DMS 273 (cell line): Measurements from ENCODE around the gene STPG3.

Experiments
- DNase-seq: peaks from one replicate; lab custom pipeline; 2025; ENCODE audit not compliant: unreplicated experiment; lab: John Stamatoyannopoulos, UW

STPG3 gene

DNA sequence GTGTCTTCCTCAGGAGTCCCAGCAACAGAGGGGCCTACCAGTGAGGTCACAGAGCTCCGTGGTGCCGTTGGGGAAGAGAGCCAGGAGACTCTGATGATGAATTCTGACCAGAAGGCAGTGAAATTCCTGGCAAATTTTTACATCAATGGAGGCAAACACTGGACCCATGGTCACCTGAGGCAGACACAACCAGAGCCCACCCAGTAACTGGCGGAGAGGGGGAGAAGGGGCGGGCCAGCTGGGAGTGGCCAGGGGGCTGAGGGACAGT lies at the start of gene STPG3:
Gene STPG3, plus strand, starts transcription at position 93 of the 268 bp plus-strand sequence. Its CDS starts 1 bp downstream, at position 94.
- DNase-seq = no peak

DNA sequence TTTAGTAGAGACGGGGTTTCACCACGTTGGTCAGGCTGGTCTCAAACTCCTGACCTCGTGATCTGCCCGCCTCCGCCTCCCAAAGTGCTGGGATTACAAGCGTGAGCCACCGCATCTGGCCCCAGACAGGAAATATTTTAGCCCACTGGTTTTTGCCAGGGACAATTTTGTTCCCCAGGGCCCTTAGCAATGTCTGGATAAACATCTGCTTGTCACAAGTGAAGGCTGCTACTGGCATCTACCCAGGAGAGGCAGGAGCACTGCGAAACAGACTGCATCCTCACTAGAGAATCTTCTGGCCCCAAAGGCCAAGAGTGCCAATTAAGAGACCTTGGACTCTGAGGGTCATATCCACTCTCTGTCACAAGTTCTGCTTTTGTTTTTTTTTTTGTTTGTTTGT lies 48.1 kb upstream of the STPG3 start:
- DNase-seq = no peak

DNA sequence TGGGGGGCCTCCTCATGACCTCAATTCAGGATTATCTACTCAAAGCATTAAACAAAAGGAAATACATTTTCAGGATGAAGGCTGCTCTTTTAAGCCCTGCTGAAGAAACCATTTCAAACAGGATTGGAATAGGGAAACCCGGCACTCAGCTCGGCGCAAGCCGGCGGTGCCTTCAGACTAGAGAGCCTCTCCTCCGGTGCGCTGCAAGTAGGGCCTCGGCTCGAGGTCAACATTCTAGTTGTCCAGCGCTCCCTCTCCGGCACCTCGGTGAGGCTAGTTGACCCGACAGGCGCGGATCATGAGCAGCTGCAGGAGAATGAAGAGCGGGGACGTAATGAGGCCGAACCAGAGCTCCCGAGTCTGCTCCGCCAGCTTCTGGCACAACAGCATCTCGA lies 46.4 kb upstream of the STPG3 start:
- no peak for DNase-seq

DNA sequence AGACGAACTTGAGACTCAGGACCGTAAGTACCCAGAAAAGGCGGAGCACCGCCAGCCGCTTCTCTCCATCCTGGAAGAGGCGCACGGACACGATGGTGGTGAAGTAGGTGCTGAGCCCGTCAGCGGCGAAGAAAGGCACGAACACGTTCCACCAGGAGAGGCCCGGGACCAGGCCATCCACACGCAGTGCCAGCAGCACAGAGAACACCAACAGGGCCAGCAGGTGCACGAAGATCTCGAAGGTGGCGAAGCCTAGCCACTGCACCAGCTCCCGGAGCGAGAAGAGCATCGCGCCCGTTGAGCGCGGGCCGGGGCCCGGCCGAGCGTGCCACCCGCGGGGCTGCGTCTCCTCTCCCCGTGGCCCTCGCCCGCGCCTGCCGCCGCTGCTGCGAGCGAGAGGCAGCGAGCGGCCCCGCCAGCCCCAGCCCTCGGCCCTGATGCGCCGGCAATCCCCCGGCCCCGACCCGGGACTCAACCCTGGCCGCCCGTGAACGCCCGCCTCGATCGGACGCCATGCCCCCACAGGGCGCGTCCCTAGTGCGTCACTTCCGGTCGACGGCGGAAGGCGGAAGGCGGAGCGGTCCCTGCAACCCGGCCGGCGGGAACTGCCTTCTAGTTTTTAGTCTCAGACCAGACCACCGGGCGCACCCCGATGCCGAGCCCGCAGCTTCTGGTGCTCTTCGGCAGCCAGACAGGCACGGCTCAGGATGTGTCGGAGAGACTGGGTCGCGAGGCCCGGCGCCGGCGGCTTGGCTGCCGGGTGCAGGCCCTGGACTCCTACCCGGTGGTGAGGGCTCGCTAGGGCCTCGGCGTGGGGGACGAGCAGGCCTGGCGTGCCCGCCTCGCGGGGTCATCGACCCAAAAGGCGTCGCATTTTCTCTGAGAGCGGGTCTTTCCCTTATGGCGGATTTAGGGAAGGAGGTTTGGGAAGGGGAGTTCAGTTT lies 45.7 kb upstream of the STPG3 start, which contains the start of the genes NDOR1 and TMEM203:
Gene NDOR1, plus strand, starts transcription at position 575 of the 944 bp plus-strand sequence. Its CDS starts 78 bp downstream, at position 653.
Gene TMEM203, minus strand, starts transcription at position 523 of the 944 bp plus-strand sequence. Its CDS starts 234 bp downstream, at position 289.
- peak; percentile 95 for DNase-seq

DNA sequence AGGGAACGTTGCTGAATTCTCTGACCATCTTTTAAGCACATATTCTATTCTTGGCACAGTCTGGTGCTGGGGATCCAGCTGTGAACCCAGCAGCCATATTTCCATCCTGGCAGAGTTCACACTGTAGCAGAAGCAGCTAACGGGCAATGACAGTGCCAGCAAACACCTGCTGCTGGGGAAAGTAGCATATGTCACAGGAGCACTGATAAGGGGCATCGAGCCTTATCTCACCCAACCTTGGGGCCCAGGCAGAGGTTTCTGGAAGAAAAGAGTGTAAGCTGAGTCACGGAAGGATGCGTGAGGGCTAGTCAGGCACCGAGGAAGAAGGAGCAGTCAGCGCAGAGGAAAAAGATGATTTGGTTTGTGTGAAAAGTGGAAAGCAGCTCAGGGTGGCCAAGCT lies 44.5 kb upstream of the STPG3 start:
- DNase-seq = no peak

DNA sequence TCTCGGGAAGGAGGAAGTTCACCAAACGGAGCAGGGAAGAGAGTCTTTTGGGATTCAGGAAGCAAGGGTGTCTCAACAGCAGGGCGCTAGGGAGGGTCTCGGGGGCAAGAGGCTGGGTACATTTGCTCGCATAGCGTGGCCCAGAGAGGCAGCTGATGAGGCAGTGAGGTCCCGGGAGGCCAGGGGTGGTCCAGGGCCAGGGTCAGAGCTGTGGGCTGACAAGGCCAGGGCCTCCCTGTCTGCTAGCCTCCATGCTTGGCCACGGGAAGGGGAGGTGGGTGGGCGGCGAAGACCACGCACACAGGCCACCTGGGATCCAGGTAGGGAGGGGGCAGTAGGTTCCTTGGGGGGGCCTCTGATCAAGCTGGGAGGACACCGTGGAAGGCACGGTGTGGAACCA lies 39.6 kb upstream of the STPG3 start:
- no peak for DNase-seq

DNA sequence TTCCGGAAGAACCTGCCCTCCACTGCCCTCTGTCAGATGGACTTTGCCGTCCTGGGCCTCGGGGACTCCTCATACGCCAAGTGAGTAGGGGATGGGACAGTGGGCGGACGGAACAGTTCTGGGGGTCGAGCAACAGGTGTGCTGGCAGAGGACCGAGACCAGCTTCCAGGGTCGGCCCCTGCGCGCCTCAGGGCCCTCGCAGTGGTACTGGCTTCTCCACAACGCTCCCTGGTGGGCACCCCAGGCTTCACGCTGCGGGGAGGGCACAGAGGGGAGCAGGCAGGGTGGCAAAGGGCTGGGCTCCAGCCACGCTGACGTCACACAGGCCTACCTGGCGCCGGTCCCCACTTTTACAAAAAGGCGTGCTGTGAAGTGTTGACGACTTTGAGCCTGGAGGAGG lies 38.6 kb upstream of the STPG3 start:
- DNase-seq = peak; percentile 40

DNA sequence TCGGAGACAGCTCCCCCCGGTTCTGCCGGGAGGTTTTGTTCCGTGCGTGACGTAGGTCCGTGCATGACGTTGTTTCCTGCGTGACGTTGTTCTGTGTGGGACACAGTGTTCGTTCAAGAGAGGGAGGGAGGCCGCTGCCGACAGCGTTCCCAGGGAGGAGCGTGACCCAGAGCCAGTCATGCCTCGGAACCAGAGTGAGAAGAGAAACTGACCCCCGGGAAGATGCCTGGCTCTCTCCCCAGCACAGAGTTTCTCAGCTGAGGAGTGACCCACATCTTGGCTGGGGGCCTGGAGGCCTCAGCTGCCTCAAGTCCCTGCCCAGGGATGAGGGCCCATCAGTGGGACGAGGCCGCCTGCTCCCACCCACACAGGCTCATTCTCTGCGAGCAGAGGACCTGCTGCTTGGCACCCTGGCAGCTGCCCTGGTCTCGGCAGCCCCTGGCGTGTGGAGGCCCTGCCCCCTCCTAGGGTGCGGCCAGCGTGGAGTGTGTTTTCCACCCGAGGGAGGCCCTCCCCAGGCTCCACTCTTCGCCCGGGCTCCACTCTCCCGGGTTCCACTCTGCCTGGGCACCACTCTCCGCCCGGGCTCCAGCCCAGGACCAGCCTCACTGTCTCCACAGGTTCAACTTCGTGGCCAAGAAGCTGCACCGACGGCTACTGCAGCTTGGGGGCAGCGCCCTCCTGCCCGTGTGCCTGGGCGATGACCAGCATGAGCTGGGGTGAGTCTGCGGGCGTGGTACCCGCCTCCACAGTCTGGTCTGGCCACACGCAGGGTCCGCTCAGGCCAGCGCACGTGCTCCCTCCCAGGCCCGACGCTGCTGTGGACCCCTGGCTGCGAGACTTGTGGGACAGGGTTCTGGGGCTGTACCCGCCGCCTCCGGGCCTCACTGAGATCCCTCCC lies 37.7 kb upstream of the STPG3 start:
- no peak for DNase-seq

DNA sequence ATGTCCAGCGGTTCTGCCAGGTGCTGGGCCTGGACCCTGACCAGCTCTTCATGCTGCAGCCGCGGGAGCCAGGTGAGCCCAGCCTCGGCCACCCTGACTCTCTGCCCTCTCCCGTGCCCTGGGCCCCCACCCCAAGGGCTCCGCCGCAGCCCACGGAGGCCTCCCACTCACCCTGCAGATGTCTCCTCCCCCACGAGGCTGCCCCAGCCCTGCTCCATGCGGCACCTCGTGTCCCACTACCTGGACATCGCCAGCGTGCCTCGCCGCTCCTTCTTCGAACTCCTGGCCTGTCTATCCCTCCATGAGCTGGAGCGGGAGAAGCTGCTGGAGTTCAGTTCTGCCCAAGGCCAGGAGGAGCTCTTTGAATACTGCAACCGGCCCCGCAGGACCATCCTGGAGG lies 36.5 kb upstream of the STPG3 start:
- no peak for DNase-seq

DNA sequence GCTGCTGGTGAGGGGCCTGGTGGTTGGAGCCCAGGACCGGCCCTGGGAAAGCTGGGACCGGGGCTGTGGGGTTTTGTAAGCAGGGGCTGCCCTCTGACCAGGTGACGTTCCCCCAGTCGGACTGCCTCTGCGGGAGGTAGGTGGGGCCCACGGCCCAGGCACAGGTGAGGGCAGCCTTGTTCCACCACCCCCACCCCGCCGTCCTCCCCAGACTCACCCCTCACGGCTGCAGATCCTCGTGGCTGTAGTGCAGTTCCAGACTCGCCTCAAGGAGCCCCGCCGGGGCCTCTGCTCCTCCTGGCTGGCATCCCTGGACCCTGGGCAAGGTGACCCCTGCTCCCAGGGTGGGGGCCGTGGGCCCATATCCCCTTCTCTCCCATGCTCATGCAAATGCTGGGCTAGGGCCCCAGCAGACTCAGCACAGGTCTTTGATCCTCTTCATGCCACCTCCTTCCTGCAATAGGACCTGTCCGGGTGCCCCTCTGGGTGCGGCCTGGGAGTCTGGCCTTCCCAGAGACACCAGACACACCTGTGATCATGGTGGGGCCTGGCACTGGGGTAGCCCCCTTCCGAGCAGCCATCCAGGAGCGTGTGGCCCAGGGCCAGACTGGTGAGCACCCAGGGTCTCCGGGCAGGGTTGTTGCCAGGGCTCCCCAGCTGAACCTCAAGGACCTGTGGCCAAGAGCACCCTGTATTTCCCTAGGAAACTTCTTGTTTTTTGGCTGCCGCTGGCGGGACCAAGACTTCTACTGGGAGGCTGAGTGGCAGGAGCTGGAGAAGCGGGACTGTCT lies 35.7 kb upstream of the STPG3 start:
- DNase-seq = no peak

DNA sequence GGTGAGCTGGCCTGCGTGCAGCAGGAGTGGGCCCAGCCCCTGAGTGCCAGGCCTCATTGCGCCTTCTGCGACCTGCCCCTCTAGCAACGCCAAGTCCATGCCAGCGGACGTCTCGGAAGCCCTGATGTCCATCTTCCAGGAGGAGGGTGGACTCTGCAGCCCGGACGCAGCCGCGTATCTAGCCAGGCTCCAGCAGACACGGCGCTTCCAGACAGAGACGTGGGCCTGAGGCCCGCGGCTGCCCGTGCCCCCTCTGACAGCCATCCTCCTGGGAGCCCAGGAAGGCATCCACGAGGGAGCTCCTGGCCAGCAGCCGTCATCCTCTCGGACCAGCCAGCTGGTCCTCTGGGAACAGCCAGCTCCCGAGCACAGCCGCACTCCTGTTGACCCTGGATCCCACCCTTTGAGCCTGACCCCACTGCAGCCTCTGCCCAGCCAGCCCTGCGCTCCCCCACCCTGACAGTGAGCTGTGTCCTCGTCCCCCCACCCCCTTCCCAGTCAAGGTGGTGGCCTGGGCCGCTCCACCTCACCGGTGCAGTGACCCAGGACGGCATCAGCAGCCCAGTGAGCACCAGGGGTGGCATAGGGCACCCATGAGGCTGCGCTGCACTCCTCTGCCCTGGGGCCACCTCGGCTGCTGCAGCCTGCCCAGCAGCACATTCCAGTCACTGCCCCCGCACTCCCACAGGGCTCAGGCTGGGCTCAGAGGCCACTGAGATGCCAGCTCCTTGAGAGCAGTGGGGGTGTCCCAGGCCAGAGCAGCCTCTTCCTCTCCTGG lies 34.7 kb upstream of the STPG3 start:
- no peak for DNase-seq

DNA sequence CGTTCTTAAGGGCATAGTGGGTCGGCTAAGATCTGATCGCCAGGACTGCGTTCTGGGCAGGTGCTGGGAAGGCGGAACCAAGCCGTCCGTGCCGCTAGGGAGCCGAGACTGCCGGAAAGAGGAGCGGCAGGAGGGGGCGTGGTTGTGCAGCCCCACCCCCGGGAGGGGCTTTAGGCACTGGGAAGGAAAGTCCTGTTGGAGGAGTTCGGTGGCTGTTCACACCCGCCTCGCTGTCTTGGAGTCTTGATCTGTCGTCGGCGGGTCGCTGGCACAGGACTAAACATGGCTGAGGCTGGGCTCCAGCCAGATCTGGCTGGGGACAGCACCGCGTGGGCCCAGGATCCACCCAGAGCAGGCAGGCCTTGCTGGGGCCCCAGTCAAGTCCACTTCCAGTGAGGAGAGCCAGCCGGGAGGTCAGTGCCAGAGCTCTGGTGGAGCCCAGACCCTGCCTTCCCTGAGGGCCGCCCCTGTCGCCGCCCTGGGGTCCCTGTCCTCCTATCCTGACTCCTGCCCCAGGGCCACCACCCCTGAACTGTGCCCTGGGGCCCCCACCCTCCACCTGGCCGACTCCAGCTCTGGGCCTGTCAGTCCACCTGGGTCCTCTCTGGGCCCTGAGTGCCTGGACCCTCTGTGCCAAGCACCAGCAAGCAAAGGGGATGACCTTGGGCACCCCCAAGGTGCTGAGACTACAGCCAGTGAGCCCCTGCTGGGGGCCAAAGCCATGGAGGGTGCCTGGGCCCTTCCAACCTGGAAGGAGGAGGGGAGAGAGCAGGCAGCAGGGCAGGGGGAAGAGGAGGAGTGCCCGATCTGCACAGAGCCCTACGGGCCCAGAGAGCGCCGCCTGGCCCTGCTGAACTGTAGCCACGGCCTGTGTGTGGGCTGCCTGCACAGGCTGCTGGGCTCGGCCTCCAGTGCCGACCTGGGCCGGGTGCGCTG lies 33.5 kb upstream of the STPG3 start:
- DNase-seq = peak; percentile 84

DNA sequence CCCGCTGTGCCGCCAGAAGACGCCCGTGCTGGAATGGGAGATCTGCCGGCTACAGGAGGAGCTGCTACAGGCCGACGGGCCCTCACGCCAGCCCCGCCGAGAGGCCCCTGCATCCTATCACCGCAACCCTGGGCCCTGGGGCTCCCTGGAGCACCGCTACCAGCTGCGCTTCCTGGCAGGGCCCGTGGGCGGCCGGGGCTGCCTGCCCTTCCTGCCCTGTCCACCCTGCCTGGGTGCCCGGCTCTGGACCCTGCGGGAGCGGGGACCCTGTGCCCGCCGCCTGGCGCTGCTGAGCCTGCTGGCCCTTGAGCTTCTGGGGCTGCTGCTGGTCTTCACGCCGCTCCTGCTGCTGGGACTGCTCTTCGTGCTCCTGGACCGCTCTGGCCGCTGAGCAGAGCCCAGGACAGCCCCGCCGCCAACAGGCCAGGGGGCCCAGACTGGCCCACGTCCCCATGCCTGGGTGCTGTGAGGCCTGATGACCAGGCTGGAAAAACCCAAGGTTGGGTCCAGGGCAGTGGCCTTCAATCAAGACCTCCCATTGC lies 32.8 kb upstream of the STPG3 start:
- DNase-seq = no peak

DNA sequence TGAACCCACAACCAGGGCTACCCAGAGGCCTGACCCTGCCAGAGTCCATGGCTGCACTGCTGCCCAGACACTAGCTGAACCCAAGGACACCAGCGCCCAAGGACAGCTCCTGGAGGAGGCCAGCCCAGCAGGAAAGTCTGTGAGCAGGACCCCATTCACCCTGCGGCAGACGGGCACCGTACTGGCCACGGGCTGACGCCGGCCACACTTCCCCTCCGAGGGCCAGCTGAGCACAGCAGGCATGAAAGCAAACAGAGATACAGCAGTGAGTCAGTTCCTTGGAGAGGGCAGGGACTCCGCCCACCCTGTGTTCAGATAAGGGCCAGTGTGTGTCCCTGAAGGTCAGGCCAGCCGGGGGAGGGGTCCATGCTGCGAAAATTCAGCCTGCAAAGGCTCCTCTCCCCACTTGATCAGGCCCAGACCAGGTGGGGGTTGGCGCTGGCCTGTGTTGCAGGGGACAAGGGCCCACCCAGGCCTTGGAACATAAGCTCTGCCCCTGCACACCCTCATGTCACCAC lies 32.3 kb upstream of the STPG3 start:
- no peak for DNase-seq

DNA sequence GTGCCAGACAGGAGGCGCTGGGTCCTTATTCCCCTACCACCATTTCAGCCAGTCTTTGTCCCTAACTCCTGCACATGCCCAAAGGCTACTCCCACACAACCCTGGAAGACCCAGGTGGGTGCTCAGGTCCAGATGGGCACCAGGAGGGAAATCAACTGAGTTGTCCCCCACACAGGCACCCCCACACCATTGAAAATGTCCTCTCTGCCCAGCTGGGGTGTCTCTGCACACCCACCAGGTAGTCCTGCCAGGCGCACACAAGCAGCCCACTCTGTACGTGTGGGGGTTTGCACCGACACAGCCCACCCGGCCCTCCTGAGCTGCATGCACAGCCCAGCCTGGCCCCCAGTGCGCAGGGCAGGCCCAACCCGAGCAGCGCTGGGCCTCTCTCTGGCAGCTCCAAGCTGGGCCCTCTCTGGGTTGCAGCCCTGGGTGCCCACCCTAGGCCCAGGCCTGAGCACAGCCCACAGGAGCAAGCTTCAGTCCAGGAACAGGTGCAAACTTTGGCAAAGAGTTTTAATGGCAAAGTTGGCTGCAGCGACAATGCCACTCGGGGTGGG lies 31.2 kb upstream of the STPG3 start:
- no peak for DNase-seq

DNA sequence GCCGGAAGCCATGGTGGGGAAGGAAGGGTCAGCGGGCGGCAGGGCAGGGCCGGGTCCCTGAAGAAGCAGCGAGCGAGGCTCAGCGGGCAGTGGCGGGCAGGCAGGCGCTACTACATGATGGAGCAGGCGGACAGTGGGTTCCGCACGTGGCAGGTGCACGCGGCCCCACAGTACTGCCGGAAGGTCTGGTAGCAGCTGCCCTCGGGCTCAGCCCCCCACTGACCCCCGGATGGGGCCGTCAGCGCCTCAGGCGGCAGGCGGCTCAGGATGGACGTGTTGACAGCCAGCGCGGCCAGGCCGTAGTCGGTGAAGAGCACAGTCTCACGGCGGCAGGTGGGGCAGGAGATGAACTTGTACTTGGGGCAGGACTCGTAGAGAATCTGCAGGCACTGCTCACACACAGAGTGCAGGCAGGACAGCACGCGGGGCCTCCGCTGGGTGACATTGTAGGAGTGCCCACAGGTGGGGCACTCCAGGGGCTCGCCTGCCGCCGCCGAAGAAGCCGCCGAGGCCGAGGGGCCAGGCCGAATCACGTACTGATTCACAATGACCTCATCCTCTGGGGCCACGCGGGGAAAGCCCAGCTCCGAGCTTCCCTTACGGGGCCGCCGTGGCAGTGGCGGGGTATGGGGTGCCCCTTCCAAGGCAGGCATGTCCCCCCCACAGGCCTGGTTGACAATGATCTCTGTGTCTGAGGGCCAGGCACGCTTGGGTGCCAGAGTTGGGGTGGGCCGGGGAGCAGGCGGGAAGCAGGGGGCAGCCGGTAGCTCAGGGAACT lies 30.6 kb upstream of the STPG3 start:
- no peak for DNase-seq

DNA sequence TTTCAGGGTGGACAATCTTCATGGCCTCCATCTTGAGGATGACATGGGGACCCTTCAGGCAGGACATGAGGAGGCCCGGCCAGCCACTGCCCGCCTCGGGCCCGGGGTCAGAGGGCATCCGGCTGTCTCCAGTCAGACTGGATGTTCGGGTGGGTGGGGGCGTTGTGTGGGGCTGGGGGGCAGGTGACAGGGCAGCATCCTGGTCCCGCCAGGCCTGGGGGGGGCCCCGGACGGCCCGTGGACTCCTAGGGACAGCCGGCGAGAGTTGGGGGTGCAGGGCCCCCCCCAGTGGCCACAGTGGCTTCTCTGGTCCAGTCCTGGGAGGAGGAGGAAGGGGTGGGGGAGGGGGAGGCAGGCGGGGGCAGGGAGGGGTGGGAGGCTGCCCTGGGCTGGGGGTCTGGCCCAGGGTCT lies 30.0 kb upstream of the STPG3 start:
- DNase-seq = no peak
